GM12872 (cell line): ENCODE measurements around the gene TAPBPL.

ENCODE experiments used
- TF ChIP-seq, protein P1 (sequence below): IDR thresholded peaks from 3 replicates; pipeline ENCODE4 v1.5.1; 2011; ENCODE audit warnings: low read depth, mild to moderate bottlenecking, low read length, moderate library complexity; ENCODE audit not compliant: insufficient read depth

TAPBPL gene

DNA sequence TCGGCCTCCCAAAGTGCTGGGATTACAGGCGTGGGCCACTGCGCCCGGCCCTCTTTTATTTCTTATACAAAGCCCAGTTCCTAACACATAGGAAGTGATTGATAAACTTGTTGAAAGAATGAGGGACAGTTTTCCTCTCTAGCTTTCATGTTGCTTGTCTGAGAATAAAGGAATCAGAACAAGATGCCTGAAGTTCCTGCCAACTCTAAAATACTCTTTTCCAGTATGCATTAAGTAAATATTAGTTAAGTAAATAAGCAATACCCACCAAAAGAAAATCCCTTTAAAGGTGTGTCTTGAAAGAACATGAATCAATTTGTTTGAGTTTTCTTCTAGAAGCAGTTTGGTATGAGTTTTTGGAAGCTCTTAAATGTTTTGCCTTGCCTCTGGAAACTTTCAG is 31.5 kb upstream of the TAPBPL start:
- TF ChIP-seq, protein P1, sequence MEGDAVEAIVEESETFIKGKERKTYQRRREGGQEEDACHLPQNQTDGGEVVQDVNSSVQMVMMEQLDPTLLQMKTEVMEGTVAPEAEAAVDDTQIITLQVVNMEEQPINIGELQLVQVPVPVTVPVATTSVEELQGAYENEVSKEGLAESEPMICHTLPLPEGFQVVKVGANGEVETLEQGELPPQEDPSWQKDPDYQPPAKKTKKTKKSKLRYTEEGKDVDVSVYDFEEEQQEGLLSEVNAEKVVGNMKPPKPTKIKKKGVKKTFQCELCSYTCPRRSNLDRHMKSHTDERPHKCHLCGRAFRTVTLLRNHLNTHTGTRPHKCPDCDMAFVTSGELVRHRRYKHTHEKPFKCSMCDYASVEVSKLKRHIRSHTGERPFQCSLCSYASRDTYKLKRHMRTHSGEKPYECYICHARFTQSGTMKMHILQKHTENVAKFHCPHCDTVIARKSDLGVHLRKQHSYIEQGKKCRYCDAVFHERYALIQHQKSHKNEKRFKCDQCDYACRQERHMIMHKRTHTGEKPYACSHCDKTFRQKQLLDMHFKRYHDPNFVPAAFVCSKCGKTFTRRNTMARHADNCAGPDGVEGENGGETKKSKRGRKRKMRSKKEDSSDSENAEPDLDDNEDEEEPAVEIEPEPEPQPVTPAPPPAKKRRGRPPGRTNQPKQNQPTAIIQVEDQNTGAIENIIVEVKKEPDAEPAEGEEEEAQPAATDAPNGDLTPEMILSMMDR: no peak

DNA sequence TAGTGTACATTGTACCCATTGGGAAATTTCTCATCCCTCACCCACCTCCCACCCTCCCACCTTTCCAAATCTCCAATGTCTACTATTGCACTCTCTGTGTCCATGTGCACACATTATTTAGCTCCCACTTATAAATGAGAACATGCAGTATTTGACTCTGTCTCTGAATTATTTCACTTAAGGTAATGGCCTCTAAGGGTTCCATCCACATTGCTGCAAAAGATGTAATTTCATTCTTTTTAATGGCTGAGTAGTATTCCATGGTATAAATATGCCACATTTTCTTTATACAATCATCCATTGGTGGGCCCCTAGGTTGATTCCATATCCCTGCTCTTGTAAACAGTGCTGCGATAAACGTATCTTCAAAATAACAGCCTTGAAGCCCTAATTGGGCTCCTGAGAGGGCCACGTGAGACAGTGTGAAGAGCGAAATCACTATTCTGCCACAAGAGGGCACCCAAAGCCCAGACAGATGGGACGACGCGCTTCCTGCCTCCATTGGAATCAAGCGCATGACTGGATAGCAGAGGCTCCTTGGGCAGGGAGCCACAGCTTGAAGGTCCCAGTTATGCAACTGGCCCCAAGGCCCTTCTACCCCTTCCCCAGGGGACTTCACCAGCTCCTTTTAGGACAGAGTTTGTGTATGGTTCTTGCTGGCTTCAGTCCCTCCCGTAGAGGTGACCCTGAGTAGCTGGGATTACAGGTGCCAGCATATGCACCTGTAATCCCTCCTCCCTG is 28.4 kb upstream of the TAPBPL start:
- TF ChIP-seq, protein P1: peak; percentile 76

DNA sequence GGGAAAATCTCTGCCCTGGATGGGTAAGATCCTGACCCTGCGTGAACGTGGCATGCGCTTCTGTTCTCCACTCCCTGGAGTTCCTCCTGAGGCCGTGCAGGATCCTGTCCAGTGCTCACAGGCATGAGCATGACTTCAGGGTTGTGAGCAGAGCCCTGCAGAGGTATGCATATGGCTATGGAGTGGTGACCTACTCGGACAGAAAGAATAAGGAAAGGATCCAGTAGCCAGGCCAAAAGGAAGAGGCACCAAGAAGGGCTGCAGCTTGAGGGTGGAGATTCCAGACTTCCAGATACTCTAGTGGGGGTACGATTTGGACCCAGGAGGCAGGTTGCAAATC is 27.9 kb upstream of the TAPBPL start:
- TF ChIP-seq, protein P1: no peak

DNA sequence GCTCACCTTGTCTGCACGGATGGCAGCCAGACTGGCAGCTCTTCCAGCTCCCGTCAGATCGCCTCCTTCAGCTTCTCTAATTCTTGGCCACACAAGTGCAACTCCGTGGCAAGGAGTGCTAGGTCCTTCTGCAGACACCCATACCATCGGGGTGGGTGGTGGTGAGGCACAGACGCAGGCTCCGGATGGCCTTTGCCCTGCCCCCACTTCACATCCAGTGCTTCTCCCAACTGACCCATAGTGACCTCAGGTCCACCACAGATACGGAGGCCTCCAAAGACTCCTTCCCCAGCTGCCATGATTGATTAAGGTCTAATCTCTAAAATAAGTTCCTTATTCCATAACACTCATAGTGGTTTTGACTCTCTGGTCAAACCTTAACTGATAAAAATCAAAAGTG is 27.0 kb upstream of the TAPBPL start:
- TF ChIP-seq, protein P1: no peak

DNA sequence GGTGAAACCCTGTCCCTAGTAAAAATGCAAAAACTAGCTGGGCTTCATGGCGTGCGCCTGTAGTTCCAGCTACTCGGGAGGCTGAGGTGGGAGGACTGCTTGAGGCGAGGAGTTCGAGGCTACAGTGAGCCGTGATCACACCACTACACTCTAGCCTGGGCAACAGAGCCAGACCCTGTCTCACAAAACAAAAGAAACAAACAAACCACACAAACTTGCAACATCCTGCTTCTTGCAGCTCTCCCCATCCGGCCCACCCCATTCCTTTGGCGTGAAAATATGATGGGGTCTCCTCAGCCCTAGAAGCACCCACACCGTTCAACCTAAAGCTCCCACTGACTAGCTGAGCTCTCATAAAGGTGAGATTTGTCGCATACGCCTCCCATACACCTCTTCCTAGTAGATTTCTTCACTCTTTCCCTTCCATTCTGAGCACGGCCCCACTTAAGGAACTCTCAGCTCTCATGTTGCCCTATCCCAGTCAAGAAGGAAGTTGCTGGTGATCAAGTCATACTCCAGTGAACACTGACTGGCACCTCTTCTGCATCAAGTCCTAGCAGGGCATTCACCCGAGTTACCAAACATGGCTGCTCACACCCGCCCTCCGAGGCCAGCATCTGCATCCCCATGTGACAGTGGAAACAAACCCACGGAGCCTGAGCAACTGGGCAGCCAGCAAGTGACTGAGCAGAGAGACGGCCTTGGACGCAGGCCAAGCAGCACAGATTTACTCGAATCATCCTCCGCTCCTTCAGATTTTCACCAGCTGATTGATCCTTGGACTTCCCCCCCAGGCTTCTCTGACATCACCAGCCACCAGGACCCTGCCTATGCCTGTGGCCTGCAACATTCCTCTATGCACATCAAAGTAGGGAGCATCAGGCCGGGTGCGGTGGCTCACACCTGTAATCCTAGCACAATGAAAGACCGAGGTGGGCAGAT is 26.0 kb upstream of the TAPBPL start:
- TF ChIP-seq, protein P1: no peak

DNA sequence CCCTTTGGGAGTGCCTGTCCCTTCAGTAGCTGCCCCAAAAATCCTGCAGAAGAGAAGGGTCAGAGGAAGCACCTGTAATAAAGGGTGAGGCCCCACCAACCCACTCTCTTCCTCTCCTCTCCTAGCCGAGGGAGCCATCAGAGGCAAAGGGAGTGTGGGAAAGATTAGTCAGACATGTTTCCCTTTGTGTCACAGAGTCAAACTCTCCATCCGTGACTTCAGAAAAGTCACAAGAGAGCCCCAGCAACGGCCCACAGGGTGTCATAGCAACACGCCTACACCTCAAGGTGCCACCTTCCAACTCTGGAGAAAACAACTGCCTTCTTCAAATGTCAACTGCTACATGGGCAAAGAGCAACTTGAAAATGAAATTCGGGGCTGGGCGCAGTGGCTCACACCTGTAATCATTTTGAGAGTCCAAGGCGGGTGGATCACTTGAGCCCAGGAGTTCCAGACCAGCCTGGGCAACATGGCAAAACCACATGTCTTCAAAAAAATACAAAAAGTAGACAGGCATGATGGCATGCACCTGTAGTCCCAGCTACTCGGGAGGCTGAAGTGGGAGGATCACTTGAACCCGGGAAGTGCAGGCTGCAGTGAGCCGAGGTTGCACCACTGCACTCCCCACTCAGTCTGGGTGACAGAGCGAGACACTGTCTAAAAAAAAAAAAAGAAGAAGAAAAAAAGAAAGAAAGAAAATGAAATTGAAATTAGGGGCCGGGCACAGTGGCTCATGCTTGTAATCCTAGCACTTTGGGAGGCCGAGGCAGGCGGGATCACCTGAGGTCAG is 24.8 kb upstream of the TAPBPL start:
- TF ChIP-seq, protein P1: no peak

DNA sequence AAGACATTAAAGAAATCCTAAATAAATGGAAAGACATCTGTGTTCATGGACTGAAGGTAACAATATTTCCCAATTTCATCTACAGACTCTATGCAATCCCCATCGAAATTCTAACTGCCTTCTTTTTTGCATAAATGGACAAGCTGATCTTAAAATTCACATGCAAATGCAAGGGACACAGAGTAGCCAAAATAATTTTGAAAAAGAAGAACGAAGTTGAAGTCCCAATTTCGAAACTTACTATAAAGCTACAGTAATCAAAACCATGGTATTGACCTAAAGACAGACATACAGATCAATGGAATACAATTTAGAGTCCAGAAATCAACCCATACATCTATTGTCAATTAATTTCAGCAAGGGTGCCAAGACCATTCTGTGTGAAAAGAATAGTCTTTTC is 23.5 kb upstream of the TAPBPL start:
- TF ChIP-seq, protein P1: no peak
